HG03175 (cell line): ENCODE measurements around the gene GPX1.
"Not testable (repeated sequence)": the region's sequence is repeated elsewhere in the genome, so short reads cannot be mapped to it uniquely, and the experiment has no call there.

Experiments used
- ATAC-seq: cut with Tn5 transposase; IDR thresholded peaks from one replicate; pipeline ENCODE4 v1.9.1; 2021; ENCODE audit warnings: mild to moderate bottlenecking, moderate library complexity; ENCODE audit not compliant: unreplicated experiment

GPX1 gene

DNA sequence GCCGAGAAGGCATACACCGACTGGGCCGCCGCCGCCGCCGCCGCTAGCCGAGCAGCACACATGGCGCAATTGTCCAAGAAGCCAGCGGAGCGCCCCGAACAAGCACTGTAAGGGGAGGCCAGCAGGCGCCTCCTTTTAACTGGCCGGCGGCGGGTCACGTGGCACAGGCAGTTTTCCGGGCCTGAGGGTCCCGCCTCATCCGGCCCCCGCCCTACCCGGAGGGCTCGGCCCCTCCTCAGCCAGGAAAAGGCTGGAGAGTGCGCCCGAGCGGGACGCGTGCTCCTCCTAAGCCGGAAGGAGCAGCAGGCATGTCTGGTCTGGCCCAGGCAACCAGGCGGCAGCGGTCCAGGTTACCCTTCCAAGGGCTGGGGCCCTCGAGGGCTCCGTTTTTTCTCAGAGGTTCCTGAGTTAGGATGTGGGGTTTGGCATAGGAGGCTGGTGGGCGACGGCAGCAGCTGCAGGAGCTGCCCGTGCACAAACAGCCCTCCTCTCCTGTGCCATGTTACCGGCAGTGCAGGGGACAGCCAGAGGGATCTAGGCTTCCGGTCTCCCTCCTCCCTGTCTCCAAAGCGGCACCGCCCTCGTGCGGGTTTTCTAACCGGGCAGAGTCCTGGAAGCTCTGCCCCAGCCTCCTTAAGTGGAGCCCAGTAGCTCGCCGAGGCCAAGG lies at the start of gene GPX1:
Gene GPX1, minus strand, starts transcription at position 137 of the 667 bp plus-strand sequence. Its CDS starts 75 bp downstream, at position 62.
- ATAC-seq = peak; percentile 84

- no peak for ATAC-seq
Measured at GRCh38 chr3:49406571-49407565, 48.7 kb upstream of the GPX1 start.

DNA sequence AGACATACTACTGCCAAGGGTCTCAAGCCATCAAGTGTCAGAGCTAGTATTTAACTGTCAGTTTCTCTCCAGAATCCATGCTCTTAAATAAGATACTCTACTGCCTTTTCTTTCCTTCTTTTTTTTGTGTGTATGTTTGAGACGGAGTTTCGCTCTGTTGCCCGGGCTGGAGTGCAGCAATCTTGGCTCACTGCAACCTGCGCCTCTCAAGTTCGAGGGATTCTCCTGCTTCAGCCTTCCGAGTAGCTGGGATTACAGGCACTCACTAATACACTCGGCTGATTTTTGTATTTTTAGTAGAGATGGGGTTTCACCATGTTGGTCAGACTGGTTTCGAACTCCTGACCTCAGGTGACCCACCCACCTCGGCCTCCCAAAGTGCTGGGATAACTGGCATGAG lies 47.4 kb upstream of the GPX1 start:
- ATAC-seq = not testable (repeated sequence)

- no peak for ATAC-seq
Measured at GRCh38 chr3:49403891-49404290, 45.7 kb upstream of the GPX1 start.

GRCh38 chr3:49401766-49402165 lies 43.6 kb upstream of the GPX1 start:
- no peak for ATAC-seq

DNA sequence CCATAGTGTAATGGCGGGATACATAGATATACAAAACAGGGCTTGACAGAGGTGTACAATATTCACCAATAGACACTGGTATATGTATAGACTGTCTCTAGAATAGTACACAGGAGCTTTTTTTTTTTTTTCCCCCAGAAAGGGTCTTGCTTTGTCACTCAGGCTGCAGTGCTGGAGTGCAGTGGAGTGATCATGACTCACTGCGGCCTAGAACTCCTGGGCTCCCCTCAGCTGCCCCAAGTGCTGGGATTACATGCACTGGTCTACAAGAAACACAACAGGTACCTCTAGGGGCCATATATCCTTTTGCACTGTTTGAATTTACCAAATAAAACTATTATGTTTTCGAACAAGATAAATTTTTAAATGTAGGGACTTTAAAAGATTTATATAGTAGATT lies 41.3 kb upstream of the GPX1 start:
- no peak for ATAC-seq

DNA sequence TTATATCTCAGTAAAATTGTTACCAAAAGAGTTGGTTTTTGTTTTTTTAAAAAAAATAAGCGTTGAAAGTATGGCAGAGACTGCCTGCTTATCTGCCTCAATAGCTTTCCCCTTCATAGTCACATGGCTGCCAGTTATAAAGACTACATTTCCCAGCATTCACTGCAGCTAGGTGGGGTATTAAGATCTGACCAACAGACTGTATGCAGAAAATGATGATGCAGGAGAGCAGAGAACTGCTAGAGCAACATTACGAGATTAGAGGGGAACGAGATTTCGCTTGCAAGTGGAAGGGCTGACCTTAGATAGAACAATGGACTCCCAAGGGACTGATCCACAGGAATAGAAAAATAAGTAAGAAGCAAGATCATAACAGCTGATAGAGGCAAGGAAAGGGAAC lies 39.3 kb upstream of the GPX1 start:
- no peak for ATAC-seq

DNA sequence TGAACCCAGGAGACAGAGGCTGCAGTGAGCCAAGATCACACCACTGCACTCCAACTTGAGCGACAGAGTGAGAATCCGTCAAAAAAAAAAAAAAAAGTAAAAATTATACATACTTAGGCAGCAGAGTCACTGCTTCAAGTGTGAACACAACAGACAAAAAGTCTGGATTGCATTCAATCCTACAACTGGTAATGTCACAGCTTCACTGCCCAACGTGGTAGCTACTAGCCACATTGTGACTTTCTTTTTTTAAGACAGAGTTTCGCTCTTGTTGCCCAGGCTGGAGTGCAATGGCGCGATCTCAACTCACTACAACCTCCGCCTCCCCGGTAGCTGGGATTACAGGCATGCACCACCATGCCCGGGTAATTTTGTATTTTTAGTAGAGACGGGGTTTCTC lies 33.2 kb upstream of the GPX1 start:
- ATAC-seq = not testable (repeated sequence)

GRCh38 chr3:49389297-49389696 lies 31.1 kb upstream of the GPX1 start:
- ATAC-seq = no peak

DNA sequence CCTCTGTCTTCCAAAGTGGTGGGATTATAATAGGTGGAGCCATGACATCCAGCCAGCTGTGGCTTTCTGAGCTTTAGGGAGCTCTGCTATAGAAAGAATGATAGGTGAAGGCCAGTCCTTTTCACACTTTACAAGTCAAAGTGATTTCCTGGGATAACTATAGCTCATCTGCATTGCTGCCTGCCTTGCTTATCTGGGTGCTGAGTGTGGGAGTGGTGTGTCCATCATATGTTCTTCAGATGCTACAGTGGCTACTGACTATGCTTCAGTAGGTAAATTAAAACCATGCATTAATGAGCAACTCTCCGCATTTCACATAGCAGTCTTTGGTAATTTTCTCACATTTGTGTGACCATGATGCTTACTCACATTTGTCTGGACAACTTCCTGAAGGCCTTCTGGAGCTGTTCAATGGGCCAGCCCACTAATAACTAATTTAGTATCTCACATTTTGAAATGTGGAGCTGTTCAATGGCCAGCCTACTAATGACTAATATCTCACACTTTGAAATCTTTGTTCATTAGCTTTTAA lies 30.2 kb upstream of the GPX1 start:
- ATAC-seq = no peak

GRCh38 chr3:49387721-49388120 lies 29.6 kb upstream of the GPX1 start:
- no peak for ATAC-seq

GRCh38 chr3:49386056-49386756 lies 28.1 kb upstream of the GPX1 start:
- no peak for ATAC-seq

GRCh38 chr3:49385617-49386016 lies 27.5 kb upstream of the GPX1 start:
- no peak for ATAC-seq

DNA sequence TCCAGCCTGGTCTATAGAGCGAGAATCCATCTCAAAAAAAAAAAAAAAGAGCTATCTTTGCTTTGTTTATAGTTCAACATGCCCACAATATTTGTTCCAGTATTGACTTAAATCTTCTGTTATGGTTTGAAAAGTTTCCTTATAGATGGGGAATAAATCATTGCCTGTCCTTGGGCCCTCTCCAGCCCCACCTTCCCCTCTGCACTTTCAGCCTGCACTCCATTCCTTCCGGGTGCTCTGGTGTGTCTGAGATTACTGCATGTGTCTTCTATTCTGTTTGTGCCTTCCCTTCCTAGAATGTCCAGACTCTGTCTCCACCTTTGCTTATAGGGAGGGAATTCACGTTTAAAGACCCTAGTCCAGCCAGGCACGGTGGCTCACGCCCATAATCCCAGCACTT lies 25.2 kb upstream of the GPX1 start:
- ATAC-seq = no peak

DNA sequence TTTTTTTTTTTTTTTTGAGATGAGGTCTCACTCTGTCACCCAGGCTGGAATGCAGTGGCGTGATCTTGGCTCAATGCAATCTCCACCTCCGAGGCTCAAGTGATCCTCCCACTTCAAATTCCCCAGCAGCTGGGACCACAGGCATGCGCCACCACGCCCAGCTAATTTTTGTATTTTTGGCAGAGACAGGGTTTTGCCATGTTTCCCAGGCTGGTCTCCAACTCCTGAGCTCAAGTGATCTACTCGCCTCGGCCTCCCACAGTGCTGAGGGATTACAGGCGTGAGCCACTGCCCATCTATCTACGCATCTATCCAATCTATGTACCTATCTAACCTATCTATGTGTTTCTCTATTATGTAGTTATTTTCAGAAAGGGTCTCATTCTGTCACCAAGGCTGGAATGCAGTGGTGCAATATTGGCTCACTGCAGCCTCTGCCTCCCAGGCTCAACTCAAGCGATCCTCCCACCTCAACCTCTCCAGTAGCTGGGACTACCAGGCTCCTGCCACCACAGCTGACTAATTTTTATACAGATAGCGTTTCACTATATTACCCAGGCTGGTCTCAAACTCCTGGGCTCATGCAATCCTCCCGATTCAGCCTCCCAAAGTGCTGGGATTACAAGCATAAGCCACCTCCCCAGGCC lies 20.2 kb upstream of the GPX1 start:
- ATAC-seq = no peak

DNA sequence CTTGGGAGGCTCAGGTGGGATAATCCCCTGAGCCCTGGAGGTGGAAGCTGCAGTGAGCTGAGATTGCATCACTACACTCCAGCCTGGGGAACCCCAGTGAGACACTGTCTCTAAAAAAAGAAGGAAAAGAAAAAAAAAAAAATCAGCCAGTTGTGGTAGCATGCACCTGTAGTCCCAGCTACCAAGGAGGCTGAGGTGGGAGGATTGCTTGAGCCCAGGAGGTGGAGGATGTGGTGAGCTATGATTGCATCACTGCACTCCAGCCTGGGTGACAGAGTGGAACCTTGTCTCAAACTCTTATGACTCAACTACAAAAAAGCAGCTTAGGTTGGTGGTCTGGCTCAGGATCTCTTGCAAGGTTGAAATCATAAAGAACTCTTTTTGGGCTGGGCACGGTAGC lies 19.3 kb upstream of the GPX1 start:
- no peak for ATAC-seq

DNA sequence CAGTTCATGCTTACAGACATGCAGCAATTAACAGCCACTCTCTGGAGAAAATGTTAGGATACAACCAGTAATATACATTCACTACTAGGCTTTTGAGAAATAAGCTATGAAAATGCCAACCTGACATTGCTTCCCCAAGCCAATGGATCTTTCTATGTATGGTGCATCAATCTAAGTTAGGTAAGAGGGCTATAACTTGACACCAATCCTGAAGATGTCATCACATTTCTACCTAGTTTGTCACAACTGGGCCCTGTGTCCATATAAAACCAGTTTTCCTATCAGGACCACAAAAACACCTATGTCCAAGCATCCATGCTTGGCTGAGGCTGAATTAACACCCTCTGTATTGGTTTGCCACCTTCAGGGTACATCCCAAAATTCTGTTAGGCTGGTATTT lies 13.8 kb upstream of the GPX1 start:
- ATAC-seq = no peak

GRCh38 chr3:49370585-49371290 lies 12.6 kb upstream of the GPX1 start:
- ATAC-seq = no peak

- ATAC-seq = no peak
Measured at GRCh38 chr3:49362561-49362960, 4.4 kb upstream of the GPX1 start.

DNA sequence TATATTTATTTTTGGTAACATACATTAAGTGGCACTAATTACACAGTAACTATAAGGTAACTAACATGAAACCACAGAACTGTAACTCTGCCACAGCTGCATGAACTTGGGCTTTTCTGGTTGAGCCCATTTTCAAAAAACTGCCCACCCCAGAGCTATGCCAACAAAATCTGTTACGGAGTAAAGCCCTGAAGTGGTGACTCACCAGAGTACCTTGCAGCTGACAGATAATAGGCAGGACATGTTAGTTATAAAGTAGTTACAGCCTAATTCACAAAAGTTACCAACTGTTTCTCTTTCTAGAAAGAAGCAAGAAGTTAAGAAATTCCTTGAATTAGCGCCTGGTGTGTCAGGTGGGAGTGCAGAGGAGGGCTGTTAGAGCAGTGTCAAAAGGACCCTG lies 1.5 kb upstream of the GPX1 start:
- ATAC-seq = no peak
